ENCODE results near the gene ELOB.

DNA sequence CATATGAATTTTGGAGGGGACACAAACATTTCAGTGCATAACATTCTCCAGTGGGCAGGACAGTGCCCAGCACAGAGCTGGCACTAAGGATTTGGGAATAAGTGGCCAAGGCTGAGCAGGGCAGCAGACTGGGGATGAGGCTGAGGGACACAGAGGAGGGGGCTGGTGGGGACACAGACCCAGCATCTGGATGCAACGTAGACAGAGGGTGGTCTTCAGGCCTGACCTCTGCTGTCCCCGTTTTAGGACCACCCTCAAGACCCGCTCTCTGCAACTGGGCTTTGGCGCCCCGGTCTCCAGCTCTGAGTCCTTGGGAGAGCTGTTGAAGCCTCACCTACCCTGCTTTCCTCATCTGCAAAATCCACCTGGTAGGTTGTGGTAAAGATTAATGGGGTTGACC lies 13.6 kb upstream of the ELOB start:
- TF ChIP-seq, protein P1, sequence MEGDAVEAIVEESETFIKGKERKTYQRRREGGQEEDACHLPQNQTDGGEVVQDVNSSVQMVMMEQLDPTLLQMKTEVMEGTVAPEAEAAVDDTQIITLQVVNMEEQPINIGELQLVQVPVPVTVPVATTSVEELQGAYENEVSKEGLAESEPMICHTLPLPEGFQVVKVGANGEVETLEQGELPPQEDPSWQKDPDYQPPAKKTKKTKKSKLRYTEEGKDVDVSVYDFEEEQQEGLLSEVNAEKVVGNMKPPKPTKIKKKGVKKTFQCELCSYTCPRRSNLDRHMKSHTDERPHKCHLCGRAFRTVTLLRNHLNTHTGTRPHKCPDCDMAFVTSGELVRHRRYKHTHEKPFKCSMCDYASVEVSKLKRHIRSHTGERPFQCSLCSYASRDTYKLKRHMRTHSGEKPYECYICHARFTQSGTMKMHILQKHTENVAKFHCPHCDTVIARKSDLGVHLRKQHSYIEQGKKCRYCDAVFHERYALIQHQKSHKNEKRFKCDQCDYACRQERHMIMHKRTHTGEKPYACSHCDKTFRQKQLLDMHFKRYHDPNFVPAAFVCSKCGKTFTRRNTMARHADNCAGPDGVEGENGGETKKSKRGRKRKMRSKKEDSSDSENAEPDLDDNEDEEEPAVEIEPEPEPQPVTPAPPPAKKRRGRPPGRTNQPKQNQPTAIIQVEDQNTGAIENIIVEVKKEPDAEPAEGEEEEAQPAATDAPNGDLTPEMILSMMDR (IDR thresholded peaks at IDR 0.05), result no peak
- TF ChIP-seq ZFX (IDR thresholded peaks at IDR 0.05; ENCODE audit: borderline replicate concordance), result no peak

Measured in 22Rv1 (cell line).